Osteoblast (primary cell): ENCODE results near the gene FAM237B. TPM values are rescaled to one million over a fixed set of nuclear protein-coding genes. Genes with fewer than 3 reads are reported as not detected.

ENCODE experiments used
- DNase-seq: peaks from one replicate; pipeline ENCODE4 v3.0.0; 2011; ENCODE audit warnings: low spot score, mixed read lengths; ENCODE audit not compliant: insufficient read length; ENCODE audit errors: missing footprints
- H2AFZ ChIP-seq: 2 replicates; pipeline ENCODE4 v1.6.0; 2011; ENCODE audit warnings: mild to moderate bottlenecking, low read length
- H3K27ac ChIP-seq: 2 replicates; pipeline ENCODE4 v1.5.1; 2011; ENCODE audit warnings: mild to moderate bottlenecking, low read depth, low read length, moderate library complexity
- H3K27me3 ChIP-seq: 2 replicates; pipeline ENCODE4 v1.6.0; 2012; ENCODE audit warnings: mild to moderate bottlenecking, control low read depth, inconsistent platforms, low read length, moderate library complexity; ENCODE audit not compliant: insufficient read depth
- H3K36me3 ChIP-seq: 2 replicates; pipeline ENCODE4 v1.5.1; 2011; ENCODE audit warnings: mild to moderate bottlenecking, low read length, control low read depth, moderate library complexity; ENCODE audit not compliant: insufficient read depth
- H3K4me1 ChIP-seq: 2 replicates; pipeline ENCODE4 v1.5.1; 2011; ENCODE audit warnings: mild to moderate bottlenecking, low read length, control low read depth, moderate library complexity; ENCODE audit not compliant: insufficient read depth
- H3K4me2 ChIP-seq: 2 replicates; pipeline ENCODE4 v1.6.0; 2011; ENCODE audit warnings: mild to moderate bottlenecking, low read length; ENCODE audit not compliant: insufficient read depth
- H3K4me3 ChIP-seq: fragments of 200-600 bp; sonication (generic); 3 replicates; pipeline ENCODE4 v1.5.1; 2012; ENCODE audit warnings: mild to moderate bottlenecking, low read length, inconsistent platforms; ENCODE audit not compliant: insufficient read depth
- H3K79me2 ChIP-seq: 2 replicates; pipeline ENCODE4 v1.6.0; 2012; ENCODE audit warnings: mild to moderate bottlenecking, low read length, control low read depth, inconsistent platforms; ENCODE audit not compliant: insufficient read depth
- H3K9me3 ChIP-seq: 2 replicates; pipeline ENCODE4 v1.5.1; 2011; ENCODE audit warnings: low read depth, low read length, control low read depth
- H4K20me1 ChIP-seq: 2 replicates; pipeline ENCODE4 v1.6.0; 2012; ENCODE audit warnings: mild to moderate bottlenecking, low read length, control low read depth; ENCODE audit not compliant: insufficient read depth
- CTCF ChIP-seq: IDR thresholded peaks from 2 replicates; pipeline ENCODE4 v1.5.1; 2011; ENCODE audit warnings: mild to moderate bottlenecking, low read depth, low read length, moderate library complexity; ENCODE audit errors: extremely low read depth
- total RNA-seq: library from RNA; depleted of rRNA; stranded (reverse); fragments of >200 nt; gene quantifications from 2 replicates; pipeline ENCODE4 v1.2.3, GENCODE V29; 2012

The FAM237B gene
- total RNA-seq, 1 donor = not detected

GRCh38 chr7:90312745-90313144, 8.4 kb downstream of the FAM237B start:
- Histone ChIP-seq H2AFZ (no peak overlapping the region), H3K36me3 (no peaks in the 10 kb centered on the region), H3K4me2 (no peak overlapping the region), H3K9me3 (no peaks in the 10 kb centered on the region), H3K27me3 (no peaks in the 10 kb centered on the region), H3K4me1 (no peaks in the 10 kb centered on the region), H3K4me3 (no peak overlapping the region), H3K27ac (no peak overlapping the region), H4K20me1 (no peaks in the 10 kb centered on the region), H3K79me2 (no peaks in the 10 kb centered on the region)
- TF ChIP-seq CTCF = peak; percentile 38
- no peak for DNase-seq

DNA sequence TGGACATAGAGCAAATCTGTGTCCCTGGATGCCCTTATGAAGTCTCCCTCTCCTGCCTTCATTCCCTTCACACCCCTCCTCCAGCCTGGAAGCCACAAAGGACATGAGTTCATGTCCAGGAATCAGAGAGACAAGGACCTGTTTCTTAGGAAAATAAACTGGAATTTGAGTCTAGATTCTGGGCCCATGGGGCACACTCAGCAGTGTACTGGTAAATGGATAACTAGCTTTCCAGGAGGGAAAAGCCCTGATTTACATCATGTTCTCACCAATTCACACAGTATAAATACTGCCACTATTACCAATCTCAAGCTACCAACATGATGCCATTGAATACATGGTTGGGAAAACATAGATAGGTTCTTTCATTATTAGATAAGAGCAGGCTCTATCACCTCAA, 9.9 kb downstream of the FAM237B start:
- H4K20me1 ChIP-seq = no peaks in the 10 kb centered on the region

GRCh38 chr7:90309872-90310271, 11.2 kb downstream of the FAM237B start:
- DNase-seq = no peak
- Histone ChIP-seq H3K9me3 (no peaks in the 10 kb centered on the region), H3K79me2 (no peaks in the 10 kb centered on the region), H3K27me3 (no peaks in the 10 kb centered on the region), H2AFZ (no peak overlapping the region), H3K4me3 (no peak overlapping the region), H3K4me2 (no peak overlapping the region), H4K20me1 (no peaks in the 10 kb centered on the region), H3K36me3 (no peaks in the 10 kb centered on the region), H3K27ac (no peak overlapping the region), H3K4me1 (no peaks in the 10 kb centered on the region)
- TF ChIP-seq CTCF = no peak

More for the DNA sequence above, 9.9 kb downstream of the FAM237B start:
- Histone ChIP-seq H3K4me1 (no peaks in the 10 kb centered on the region), H3K36me3 (no peaks in the 10 kb centered on the region), H3K4me2 (no peak overlapping the region), H3K4me3 (no peak overlapping the region), H2AFZ (no peak overlapping the region), H3K79me2 (no peaks in the 10 kb centered on the region), H3K27ac (no peak overlapping the region), H3K27me3 (no peaks in the 10 kb centered on the region), H3K9me3 (no peaks in the 10 kb centered on the region)
- TF ChIP-seq CTCF = no peak
- DNase-seq = no peak

DNA sequence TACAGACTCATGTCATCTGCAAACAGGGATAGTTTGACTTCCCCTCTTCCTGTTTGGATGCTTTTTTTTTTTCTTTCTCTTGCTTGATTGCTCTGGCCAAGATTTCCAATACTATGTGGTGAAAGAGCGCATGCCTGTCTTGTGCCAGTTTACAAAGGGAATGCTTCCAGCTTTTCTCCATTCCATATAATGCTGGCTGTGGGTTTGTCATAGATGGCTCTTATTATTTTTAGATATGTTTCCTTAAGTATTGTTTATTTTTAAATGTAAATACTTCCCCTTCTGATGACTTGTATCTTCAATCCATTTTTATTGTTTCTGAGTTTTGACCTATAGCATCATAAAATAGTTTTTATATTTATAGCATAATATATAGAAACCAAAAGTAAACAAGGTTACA, 17.9 kb downstream of the FAM237B start:
- no peaks in the 10 kb centered on the region for H3K79me2 ChIP-seq
- H4K20me1 ChIP-seq = no peaks in the 10 kb centered on the region
- no peaks in the 10 kb centered on the region for H3K27me3 ChIP-seq
- H3K9me3 ChIP-seq = no peaks in the 10 kb centered on the region
- H3K4me3 ChIP-seq = no peak overlapping the region
- TF ChIP-seq CTCF = no peak
- H3K4me1 ChIP-seq = peaks cover 8% of the 10 kb centered on the region
- DNase-seq = no peak
- H2AFZ ChIP-seq = no peak overlapping the region
- no peaks in the 10 kb centered on the region for H3K36me3 ChIP-seq
- no peak overlapping the region for H3K27ac ChIP-seq
- H3K4me2 ChIP-seq = no peak overlapping the region
